Keratinocyte (primary cell): ENCODE data around the gene LRP10.
"Not testable (repeated sequence)": the region's sequence is repeated elsewhere in the genome, so short reads cannot be mapped to it uniquely, and the experiment has no call there.

Source experiments
- EZH2 ChIP-seq: IDR thresholded peaks from one replicate; pipeline ENCODE4 v1.6.1; 2012; ENCODE audit warnings: inconsistent platforms, mild to moderate bottlenecking, low read length, moderate library complexity
- TF ChIP-seq, protein P1 (sequence below), 3 experiments: IDR thresholded peaks in 1 of 3; conservative IDR thresholded peaks in 1 of 3; optimal IDR thresholded peaks in 1 of 3; 2 replicates in 2 of 3; 3 replicates in 1 of 3; pipeline versions ENCODE3 to v1.5.1; 2011; ENCODE audit warnings: low read length in 3 of 3, mild to moderate bottlenecking in 3 of 3, moderate library complexity in 2 of 3, control low read depth in 1 of 3, inconsistent platforms in 1 of 3; ENCODE audit not compliant: insufficient read depth in 2 of 3; ENCODE audit errors: extremely low read depth in 1 of 3

DNA sequence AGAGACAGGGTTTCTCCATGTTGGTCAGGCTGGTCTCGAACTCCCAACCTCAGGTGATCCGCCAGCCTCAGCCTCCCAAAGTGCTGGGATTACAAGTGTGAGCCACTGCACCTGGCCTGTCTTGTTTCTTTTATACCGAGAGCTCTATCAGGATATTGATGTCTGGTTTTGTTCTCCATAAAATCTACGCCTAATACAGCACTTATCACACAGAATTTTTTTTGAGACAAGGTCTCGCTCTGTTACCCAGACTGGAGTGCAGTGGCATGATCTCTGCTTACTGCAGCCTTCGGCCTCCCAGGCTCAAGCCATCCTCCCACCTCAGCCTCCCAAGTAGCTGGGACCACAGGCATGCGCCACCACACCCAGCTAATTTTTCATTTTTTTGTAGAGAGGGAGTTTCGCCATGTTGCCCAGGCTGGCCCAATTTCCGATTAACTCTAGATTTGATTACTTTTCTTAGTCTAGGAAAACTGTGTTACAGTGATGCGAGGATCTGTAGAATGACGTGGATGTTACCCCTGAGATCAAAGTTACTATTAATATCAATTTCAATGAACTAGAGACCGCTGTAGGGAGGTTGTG lies 42.4 kb upstream of the LRP10 start:
- TF ChIP-seq, protein P1, sequence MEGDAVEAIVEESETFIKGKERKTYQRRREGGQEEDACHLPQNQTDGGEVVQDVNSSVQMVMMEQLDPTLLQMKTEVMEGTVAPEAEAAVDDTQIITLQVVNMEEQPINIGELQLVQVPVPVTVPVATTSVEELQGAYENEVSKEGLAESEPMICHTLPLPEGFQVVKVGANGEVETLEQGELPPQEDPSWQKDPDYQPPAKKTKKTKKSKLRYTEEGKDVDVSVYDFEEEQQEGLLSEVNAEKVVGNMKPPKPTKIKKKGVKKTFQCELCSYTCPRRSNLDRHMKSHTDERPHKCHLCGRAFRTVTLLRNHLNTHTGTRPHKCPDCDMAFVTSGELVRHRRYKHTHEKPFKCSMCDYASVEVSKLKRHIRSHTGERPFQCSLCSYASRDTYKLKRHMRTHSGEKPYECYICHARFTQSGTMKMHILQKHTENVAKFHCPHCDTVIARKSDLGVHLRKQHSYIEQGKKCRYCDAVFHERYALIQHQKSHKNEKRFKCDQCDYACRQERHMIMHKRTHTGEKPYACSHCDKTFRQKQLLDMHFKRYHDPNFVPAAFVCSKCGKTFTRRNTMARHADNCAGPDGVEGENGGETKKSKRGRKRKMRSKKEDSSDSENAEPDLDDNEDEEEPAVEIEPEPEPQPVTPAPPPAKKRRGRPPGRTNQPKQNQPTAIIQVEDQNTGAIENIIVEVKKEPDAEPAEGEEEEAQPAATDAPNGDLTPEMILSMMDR (optimal IDR thresholded peaks at IDR 0.05 in 1 of 3, IDR thresholded peaks at IDR 0.05 in 1 of 3, conservative IDR thresholded peaks at IDR 0.05 in 1 of 3; ENCODE audit: extremely low read depth in 1 of 3, insufficient read depth in 2 of 3, low read length in 3 of 3) = not testable (repeated sequence)
- TF ChIP-seq EZH2 = not testable (repeated sequence)
